GM21367 (cell line): ENCODE measurements around the gene STRA8.

Experiments used
- ATAC-seq: cut with Tn5 transposase; IDR thresholded peaks from one replicate; pipeline ENCODE4 v1.9.1; 2021; ENCODE audit not compliant: unreplicated experiment

STRA8 gene, protein sequence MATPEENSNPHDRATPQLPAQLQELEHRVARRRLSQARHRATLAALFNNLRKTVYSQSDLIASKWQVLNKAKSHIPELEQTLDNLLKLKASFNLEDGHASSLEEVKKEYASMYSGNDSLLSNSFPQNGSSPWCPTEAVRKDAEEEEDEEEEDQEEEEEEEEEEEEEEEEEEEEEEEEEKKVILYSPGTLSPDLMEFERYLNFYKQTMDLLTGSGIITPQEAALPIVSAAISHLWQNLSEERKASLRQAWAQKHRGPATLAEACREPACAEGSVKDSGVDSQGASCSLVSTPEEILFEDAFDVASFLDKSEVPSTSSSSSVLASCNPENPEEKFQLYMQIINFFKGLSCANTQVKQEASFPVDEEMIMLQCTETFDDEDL

GRCh38 chr7:135233570-135233969, at the start of gene STRA8:
TSS of gene STRA8 (plus strand) at chr7:135233838. CDS start at chr7:135240525, 6,687 bp downstream.
- no peak for ATAC-seq

DNA sequence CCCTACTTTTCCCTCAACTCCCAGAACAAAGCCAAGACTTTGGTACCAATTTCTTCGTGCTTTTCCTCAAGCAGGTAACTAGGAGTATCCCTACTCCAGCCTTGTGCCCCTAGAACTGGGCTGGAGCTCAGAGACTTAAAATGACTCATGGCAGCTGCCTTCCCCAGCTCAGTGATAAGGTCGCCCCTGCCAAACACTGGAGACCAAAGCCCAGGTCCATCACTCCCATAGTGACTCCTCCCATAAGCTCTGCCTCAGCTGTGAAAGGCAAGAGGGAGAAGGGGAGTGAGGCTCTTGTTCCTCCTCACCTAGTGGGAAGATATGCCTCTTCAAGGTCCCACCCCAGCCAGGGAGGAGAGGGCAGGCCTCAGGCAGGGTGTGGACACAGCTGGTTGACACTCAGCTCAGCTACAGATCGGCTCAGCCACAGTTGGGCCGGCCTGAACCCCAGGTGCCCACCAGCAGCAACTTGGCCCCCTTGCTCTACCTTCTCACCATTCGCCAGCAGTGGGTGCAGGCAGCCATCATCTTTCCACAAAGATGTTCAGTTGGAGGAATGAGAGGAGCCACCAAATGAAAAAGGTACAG, 49.3 kb upstream of the STRA8 start:
- ATAC-seq = no peak

DNA sequence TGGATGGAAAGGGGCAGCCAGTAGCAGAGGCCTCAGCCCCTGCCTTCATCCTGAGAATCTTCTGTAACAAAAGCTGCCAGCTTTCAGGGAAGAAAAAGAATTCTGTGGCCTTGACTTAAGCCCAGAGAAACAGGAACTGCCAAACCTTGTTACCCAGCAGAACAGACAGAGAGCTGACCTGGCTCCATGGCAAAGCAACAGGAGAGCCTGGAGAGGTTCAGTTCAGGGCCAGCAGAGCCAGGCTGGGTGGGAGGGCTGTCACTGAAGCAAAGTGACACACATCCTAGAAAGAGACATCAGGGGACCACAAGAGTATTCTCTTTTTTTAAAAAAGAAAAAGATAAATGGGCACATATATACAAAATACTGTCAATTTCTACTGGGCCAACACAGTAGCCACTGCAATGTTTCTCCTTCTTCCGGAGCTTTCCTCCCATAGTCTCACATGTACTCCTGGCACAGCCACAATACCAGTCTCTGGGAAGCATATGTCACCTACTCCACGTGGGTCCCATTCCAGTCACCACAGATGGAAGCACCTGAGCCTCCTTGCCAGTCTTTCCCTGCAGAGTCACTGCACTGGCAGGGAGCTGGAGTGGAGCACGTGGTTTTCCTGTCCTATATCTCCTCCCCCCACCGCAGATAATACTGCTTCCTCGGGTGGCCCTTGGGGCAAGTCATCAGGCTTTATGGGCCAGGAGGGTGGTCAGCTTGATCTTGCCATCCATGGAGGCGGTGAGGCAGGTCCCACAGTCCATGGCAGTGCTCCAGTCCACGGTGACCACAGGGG, 48.0 kb upstream of the STRA8 start:
- ATAC-seq = no peak

- no peak for ATAC-seq
Measured at GRCh38 chr7:135186261-135186540, 47.4 kb upstream of the STRA8 start.

DNA sequence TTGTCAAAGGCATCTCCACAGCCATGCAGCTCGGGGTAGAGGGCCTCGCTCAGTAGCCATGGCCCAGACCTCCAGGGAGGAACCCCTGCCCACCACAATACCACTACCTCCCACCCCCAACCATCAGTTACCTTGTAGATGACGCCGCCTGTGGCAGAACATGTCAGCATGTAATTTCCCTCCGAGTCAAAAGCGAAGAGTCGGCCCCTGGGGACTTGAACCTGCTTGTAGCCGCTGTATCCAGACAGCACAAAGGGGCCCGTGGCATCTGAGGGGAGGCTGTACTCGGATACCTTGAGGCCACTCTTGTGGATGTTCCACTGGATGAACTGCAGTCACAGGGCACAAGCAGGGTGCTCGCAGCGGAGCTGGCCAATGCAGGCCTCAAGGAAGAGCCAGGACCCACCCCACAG, 46.8 kb upstream of the STRA8 start:
- ATAC-seq = peak; percentile 54

GRCh38 chr7:135188298-135188984, 45.2 kb upstream of the STRA8 start:
- ATAC-seq = peak; percentile 36

DNA sequence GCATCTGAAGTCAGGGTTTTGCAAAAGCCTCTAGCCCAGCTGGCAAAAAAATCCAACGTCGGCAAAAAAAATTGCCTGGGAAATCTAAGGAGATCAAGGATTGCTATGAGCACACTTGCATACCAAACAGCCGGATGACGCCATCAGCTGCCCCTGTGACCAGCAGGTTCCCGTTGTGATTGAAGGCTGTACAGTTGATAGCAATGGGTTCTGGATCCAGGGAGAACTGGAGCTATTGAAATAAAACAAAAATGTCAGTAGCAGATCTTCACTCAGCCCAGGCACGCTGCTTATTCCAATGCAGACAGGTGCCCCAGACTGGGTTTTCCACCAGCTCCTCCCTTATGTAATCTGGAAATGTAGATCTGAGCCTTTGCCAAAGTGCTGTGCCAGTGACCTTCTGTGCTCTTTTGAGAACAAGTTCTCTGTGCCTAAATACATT, 44.4 kb upstream of the STRA8 start:
- ATAC-seq = no peak

- ATAC-seq = no peak
Measured at GRCh38 chr7:135189961-135190360, 43.7 kb upstream of the STRA8 start.

DNA sequence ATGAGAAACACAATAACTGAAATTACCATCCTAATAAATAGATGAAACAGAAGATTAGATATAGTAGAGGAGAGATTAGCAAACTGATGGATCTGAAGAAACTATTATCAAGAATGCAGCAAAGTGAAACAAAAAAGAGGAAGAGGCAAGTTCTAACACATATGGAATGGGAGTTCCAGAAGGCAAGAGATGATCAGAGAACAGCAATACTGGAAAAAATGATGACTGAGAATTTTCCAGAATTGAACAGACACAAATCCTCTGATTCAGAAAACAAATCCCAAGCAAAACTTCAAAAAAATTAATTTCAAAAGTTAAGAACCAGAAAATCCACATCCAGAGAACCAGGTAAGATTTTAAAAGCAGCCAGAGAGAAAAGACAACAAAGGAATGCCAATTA, 42.9 kb upstream of the STRA8 start:
- no peak for ATAC-seq

DNA sequence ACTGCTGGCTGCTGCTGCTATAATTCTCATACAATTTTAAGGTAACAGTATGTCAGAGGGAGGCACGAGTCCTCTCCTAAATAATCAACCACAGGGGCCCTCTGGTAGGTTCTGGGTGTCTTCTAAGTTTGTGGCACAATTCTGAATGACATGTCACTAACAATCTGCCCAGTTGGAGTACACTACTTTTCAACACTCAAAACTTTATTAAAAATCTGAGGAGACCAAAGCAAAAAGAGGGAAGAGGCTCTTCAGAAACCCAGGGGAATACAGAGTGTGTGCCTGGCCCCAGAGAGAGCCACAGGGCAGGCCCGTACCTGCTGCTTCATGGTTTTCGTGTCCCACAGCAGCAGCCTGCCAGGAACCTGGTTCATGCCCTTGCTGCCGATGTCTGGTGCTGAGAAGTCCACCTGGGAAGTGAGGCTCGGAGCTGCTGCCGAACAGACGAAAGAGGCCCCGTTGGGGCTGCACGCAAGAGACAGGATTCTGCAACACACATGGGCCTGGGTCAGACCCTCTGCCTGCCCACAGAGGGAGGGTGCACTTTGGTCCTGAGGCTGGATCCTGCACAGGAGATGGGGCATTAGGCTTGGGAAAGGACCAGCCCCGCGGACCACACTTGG, 40.6 kb upstream of the STRA8 start:
- ATAC-seq = no peak

GRCh38 chr7:135193615-135194081, 40.0 kb upstream of the STRA8 start:
- ATAC-seq = no peak

DNA sequence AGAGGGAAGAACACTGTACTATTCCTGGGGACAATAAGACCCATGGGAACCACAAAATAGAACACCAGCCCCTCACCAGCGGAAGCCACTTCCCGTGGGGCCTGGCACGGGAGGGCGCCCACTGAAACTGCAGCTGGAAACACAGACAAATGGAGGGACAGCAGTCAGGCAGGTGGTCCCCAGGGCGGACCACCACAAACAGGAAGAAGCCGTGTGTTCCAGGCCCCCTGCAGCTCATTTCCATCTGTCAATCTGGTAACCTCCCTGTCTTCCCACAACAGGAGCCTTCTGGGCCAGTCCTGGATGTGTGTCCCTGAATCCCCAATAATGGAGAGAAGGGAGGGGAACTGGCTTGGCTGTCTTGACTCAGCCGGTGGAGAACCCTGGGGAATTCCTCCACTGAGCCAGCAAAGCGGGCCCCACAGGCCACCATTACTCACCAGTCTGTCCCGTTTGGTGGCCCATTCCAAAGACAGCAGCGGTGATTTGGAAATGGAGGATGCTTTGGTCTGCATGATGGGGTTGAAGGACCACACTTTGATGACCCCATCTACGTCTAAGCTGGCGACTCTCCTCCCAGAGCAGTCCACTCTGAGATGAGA, 39.0 kb upstream of the STRA8 start:
- ATAC-seq = no peak

- no peak for ATAC-seq
Measured at GRCh38 chr7:135195156-135195555, 38.5 kb upstream of the STRA8 start.

DNA sequence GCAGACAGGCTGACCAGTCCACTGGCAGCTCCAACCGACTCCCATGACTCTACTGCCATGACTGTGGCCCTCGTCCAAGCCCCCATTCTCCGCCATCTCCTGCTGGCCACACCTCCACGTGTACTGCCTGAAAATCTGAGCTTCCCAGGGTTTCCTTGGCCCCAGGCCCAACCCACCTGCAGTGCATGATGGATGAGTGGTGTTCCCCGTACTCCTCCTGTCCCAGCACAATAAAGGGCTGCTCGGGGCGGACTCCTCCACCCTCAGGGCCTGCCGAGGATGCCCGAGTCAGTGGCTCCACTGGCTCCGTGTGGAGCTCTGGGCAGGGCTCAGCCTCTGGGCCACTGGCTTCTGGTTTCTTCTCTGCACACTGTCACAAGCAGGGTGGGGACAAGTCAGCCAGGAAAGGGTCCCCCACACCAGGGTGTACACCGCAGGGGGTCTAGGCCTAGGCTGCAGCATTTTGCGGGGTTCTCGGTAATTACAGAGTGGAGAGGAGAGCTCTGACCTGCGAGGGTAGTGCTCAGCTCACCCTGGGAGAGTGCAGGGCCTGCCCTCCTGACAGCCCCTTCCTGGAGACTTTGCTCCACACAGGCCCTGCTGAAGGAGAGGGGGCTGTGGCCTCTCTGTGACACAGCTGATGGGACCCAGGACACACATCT, 37.5 kb upstream of the STRA8 start:
- no peak for ATAC-seq

DNA sequence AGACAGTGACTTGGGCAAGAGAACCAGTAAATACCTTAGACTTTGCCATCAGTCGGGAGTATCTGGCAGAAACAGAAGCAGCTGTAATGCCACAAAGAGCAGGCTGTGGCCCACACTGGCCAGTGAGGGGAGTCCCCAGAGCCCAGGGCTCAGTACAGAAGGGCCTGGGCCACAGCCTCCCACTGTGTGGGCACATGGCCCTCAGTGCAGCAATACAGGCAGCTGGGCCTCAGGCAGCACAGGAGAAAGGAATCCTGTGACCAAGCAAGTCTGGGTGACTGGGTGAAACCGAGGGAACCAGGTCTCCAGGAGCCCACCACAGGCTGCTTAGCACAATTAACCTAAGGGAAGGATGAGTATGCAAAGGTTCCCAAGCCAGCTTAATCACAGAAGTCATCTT, 36.3 kb upstream of the STRA8 start:
- ATAC-seq = no peak

DNA sequence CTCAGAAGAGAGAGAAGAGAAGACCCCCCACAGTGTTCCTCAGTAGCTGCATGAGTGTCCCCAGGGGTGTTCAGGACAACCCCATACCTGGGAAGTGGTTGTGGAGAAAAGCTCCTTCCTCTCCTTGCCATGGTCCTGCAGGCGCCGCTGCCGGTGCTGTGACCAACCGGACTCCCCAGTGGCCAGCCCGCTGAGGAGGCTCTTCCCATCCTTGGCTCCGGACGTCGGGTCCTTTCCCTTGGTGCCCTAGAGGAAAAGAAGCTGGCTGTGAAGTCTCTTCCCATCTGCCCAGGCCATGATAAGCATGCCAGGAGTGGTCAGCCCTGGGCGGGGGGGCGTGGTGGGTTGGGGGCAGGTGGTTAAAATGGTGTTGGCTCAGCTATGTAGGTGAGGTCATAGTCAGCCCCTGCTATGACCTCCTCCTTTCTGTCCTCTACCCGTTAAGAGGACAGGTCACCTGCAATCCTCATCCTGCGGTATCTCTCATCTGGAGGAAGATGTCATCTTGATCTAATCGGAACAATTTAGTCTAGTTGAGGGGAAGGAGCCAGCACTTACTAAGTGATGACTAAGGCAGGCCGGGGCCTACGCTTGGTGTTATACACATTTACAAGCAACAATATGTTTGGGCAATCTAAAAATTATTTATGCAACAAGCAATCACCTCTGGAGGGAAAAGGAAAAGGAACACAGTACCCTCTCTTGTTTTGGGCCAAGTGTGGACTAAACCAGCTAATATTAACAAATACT, 35.6 kb upstream of the STRA8 start:
- no peak for ATAC-seq

GRCh38 chr7:135199439-135199838, 34.2 kb upstream of the STRA8 start:
- ATAC-seq = no peak

GRCh38 chr7:135200821-135201331, 32.8 kb upstream of the STRA8 start:
- ATAC-seq = no peak

DNA sequence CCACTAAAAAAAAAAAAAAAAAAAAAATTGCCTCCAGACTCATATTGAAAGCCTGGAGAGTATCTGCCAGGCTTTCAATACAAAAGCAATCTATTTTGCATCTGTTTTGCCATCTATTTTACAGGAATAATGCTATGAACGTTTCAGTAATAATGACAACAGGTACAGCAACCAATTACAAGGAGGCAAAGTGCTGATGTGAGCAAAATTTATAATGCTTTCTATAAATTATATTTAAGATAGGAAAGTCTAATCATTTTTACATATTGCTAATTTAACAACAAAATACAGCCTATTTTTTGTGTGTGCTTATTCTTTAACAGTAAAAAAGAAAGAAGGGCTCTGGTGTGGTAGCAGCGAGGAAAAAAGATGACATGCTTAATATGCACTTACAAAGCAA, 32.3 kb upstream of the STRA8 start:
- no peak for ATAC-seq
